AML-193 (cell line): Measurements from ENCODE around the gene ITPRID2.
"Not testable (repeated sequence)": the region's sequence is repeated elsewhere in the genome, so short reads cannot be mapped to it uniquely, and the experiment has no call there.

ENCODE experiments used
- DNase-seq, 2 experiments: peaks; one replicate each; lab custom pipeline; 2025; lab: John Stamatoyannopoulos, UW

The ITPRID2 gene

DNA sequence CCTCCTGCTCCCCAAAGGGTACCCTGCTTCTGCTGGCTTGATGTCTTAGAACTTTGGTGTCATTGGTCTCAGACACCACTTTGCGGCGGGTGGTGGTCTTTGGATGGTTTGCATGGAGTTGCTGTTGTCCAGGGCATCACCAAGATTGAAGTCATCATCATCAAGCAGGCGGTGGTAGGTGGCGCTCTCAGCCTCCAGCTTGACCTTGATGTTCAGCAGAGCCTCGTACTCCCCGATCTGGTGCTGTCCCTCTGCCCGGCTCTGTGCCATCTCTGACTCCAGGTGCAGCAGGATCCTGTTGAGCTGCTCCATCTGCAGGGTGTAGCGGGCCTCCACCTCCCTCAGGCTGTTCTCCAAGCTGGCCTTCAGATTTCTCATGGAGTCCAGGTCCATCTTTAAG is 69.6 kb downstream of the ITPRID2 start:
- not testable (repeated sequence) for DNase-seq

DNA sequence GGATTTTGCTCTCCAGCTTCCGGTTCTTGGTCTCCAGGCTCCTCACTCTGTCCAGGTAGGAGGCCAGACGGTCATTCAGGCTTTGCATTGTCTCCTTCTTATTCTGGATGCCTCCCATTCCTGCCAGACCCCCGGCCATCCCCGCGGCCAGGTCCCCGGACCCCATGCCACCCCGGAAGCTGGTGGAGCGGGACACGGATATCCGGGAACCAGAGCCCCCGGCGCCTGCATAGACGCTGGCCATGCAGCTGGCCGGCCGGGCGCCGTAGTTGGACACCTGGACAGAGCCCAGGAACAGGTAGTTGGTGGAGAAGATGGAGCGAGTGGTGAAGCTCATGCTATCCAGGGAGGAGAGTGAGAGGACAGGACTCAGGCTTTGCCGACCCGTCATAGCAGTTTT is 70.6 kb downstream of the ITPRID2 start:
- no peak for DNase-seq

DNA sequence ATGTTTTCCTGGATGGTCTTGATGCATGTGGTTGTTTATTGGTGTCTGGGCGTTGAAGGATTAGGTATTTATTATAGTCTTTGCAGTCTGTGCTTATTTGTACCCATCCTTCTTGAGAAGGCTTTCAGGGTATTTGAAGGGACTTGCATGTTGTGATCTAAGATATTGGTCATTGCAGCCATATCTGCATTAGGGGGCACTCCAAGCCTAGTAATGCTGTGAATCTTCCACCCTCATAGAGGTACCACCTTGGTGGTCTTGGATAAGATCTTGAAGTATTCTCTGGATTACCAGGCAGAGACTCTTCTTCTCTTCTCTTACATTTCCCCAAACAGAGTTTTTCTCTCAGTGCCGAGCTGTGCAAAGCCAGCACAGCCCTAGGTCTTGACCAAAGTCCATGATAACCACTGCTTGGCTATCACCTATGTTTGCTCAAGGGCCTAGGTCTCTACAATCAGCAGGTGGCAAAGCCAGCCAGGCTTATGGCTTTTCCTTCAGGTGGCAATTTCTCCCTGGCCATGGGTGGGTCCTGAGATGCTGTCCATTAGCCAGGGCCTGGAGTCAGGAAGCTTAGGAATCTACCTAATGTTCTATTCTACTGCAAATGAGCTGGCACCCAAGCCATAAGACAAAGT is 78.7 kb downstream of the ITPRID2 start:
- no peak for DNase-seq

DNA sequence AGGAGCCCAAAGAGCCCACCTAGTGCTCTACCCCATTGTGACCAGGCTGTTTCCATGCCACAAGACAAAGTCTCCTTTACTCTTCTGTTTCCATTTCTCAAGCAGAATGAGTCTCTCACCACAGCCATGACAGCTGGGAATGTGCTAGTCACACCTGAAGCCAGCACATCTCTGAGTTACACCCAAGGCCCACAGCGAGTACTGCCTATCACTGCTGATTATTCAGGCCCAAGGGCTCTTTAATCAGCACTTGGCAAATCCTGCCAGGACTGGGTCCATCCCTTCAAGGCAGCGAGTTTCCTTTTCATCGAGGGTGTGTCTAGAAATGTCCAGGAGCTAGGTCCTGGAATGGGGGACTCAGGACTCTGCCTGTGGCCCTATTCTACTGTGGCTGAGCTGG is 79.5 kb downstream of the ITPRID2 start:
- no peak for DNase-seq

DNA sequence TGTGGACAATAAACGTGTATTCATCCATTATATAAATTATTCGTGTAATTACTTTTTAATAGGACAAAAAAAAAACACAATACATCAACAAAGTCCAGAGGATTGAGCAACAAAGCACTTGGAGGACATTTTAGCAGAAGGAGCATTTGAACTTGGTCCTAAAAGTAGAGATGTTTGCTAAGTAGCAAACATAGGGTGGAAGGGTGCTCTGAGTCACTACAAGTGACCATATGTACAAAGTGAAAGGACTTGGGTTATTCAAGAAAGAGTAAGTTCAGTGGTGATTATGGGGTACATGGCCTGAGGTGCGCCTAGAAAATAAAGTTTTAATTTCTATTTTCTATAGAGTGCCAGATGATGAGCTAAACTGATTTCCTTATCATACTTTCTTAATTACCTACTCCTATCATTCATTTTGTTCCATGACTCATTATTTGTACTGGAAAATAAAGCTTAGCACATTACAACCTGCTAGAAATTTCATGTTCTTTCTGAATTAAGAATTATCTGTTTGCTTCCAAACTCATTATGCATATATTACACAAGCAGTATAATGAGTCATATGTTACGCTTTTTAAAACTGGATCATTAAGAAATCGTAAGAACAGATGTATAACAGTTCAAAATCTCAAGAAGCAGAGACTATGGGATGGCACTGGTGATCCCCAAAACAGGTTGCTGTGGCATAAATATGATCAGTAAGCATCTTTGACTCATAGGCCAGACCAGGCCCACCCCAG is 81.1 kb downstream of the ITPRID2 start:
- no peak for DNase-seq

DNA sequence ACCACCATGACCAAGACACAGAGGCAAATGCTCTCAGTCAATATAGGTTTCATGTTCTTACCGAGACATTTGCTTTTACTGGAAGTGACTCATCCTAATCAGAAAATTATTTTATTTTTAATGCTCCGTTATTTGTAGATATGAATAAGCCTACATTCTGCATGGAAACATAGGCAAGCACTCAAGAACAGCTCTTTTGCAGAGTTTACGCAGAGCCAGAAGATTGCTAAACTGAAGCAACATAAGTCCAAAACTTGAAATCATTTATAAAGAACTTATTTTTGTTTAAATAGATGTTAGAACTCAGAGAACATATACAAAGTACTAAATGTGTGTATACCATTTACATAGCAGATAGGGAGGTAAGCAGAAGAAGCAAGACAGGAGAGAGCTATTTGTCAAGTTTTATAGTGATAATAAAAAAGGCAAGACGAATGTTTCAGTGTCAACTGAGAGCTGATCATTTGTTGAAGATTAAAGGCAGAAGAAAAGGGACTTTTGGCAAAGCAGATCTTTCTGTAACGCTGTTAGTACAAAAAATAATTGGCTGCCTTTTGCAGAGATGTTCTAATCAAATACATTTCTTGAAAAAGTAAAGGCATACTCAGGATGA is 81.7 kb downstream of the ITPRID2 start:
- no peak for DNase-seq

DNA sequence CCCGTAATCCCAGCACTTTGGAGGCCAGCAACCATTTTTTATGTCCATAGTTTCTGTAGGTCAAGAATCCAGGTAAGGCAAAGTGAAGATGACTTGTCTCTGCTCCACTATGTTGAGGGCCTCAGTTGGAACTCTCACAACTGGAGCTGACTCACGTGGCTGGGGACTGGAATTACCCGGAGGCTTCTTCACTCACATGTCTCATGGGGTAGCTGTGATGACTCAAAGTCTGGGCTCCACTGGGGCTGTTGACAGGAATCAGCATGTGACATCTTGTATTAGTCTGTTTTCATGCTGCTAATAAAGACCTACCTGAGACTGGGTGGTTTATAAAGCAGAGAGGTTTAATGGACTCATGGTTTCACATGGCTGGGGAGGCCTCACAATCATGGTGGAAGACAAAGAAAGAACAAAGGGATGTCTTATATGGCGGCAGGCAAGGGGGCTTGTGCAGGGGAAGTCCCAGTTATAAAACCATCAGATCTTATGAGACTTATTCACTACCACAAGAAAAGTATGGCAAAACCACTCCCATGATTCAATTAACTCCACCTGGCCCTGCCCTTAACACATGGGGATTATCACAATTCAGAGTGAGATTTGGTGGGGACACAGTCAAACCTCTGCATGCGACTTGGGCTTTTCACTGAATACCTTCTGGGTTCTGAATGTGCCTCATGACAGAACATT is 86.3 kb downstream of the ITPRID2 start:
- no peak for DNase-seq

DNA sequence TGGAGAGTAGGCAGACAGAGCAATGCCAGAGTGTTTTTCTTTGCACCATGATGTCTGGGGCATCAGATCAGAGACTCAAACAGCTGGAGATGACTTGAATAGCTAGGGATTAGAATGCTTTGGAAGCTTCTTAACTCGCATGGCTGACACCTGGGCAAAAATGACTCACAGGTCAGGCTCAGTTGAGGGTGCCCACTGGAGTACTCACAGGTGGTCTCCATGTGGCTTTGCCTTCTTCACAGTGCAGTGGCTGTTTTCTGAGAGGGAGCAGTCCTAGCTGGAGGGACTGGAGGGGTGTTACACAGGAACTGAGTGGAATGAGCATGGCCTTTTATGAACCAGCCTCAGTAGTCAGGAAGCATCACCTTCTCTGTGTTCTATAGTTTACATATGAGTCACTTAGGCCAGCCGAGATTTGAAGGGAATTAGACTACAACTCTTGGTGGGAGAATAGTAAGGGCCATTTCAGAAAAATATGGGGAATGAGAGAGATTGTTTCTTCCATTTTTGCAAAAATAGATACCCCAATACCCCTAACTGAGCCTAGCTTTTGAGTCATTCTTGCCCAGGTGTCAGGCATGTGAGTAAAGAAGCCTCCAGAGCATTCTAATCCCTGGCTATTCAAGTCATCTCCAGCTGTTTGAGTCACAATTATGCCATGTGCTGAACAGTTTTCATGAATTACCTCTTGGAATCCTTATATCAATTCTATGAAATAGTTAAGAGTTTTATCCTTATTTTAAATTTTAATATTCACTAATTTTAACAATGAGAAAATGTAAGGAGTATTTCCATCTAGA is 87.0 kb downstream of the ITPRID2 start:
- no peak for DNase-seq
